Muscle layer of duodenum (tissue), 2 donors: ENCODE results near the gene KCNH8.

Experiments used
- H3K27ac ChIP-seq: one replicate; pipeline ENCODE4 v1.7.0; 2013; ENCODE audit warnings: mild to moderate bottlenecking, low read length
- H3K27me3 ChIP-seq: one replicate; pipeline ENCODE4 v1.7.0; 2013; ENCODE audit warnings: low read depth, mild to moderate bottlenecking, control low read depth, low read length
- H3K36me3 ChIP-seq, 2 donors: one replicate each; pipeline ENCODE4 v1.7.0; 2013; ENCODE audit warnings: low read length in 2 of 2, control low read depth in 1 of 2, mild to moderate bottlenecking in 1 of 2; ENCODE audit not compliant: insufficient read depth in 2 of 2, control insufficient read depth in 1 of 2
- H3K4me1 ChIP-seq, 2 donors: one replicate each; pipeline ENCODE4 v1.7.0; 2013; ENCODE audit warnings: low read length in 2 of 2, mild to moderate bottlenecking in 2 of 2, control low read depth in 1 of 2, moderate library complexity in 1 of 2; ENCODE audit not compliant: insufficient read depth in 2 of 2, control insufficient read depth in 1 of 2
- H3K4me3 ChIP-seq, 2 donors: one replicate each; pipeline ENCODE4 v1.7.0; 2013; ENCODE audit warnings: low read length in 2 of 2, low read depth in 1 of 2, mild to moderate bottlenecking in 1 of 2
- H3K9me3 ChIP-seq, 2 donors: one replicate each; pipeline ENCODE4 v1.7.0; 2013; ENCODE audit warnings: low read length in 2 of 2, control low read depth in 1 of 2, mild to moderate bottlenecking in 1 of 2; ENCODE audit not compliant: control insufficient read depth in 1 of 2
- donor health status: healthy.

The KCNH8 gene

GRCh38 chr3:19139863-19140262 lies 8.4 kb upstream of the KCNH8 start:
- H3K36me3 ChIP-seq = no peaks in the 10 kb centered on the region
- H3K4me3 ChIP-seq = no peak overlapping the region
- no peaks in the 10 kb centered on the region for H3K27me3 ChIP-seq
- H3K27ac ChIP-seq = no peak overlapping the region
- peaks cover 0 to 1% of the 10 kb centered on the region in 2 donors for H3K9me3 ChIP-seq
- no peaks in the 10 kb centered on the region for H3K4me1 ChIP-seq

GRCh38 chr3:19146685-19147650 lies 1.3 kb upstream of the KCNH8 start:
- H3K9me3 ChIP-seq = peaks cover 0 to 4% of the 10 kb centered on the region in 2 donors
- no peaks in the 10 kb centered on the region for H3K36me3 ChIP-seq
- H3K27ac ChIP-seq = peak overlapping the region; percentile 5
- peaks cover 0 to 17% of the 10 kb centered on the region in 2 donors for H3K4me1 ChIP-seq
- no peaks in the 10 kb centered on the region for H3K27me3 ChIP-seq
- H3K4me3 ChIP-seq = peak overlapping the region; percentile 76 to 78

GRCh38 chr3:19148768-19149091 lies 420 bp downstream of the KCNH8 start:
- H3K4me3 ChIP-seq = peak overlapping the region; percentile 52 to 78
- no peaks in the 10 kb centered on the region for H3K27me3 ChIP-seq
- peaks cover 0 to 17% of the 10 kb centered on the region in 2 donors for H3K4me1 ChIP-seq
- no peaks in the 10 kb centered on the region for H3K36me3 ChIP-seq
- no peak overlapping the region for H3K27ac ChIP-seq
- H3K9me3 ChIP-seq = peaks cover 0 to 4% of the 10 kb centered on the region in 2 donors

GRCh38 chr3:19149368-19149767 lies 1.1 kb downstream of the KCNH8 start:
- Histone ChIP-seq H3K27me3 (no peaks in the 10 kb centered on the region), H3K9me3 (peaks cover 0 to 4% of the 10 kb centered on the region in 2 donors), H3K27ac (no peak overlapping the region), H3K4me1 (peaks cover 0 to 17% of the 10 kb centered on the region in 2 donors), H3K36me3 (no peaks in the 10 kb centered on the region), H3K4me3 (peak overlapping the region in 1 of 2 donors; percentile 52)

GRCh38 chr3:19151171-19151570 lies 2.9 kb downstream of the KCNH8 start:
- Histone ChIP-seq H3K4me3 (no peak overlapping the region), H3K9me3 (no peaks in the 10 kb centered on the region), H3K27ac (no peak overlapping the region), H3K4me1 (peaks cover 0 to 17% of the 10 kb centered on the region in 2 donors), H3K27me3 (no peaks in the 10 kb centered on the region), H3K36me3 (no peaks in the 10 kb centered on the region)

GRCh38 chr3:19154693-19155250 lies 6.5 kb downstream of the KCNH8 start:
- no peaks in the 10 kb centered on the region for H3K27me3 ChIP-seq
- H3K4me1 ChIP-seq = no peaks in the 10 kb centered on the region
- no peaks in the 10 kb centered on the region for H3K36me3 ChIP-seq
- no peaks in the 10 kb centered on the region for H3K9me3 ChIP-seq
- no peak overlapping the region for H3K27ac ChIP-seq
- H3K4me3 ChIP-seq = no peak overlapping the region

GRCh38 chr3:19155375-19155774 lies 7.1 kb downstream of the KCNH8 start:
- Histone ChIP-seq H3K4me3 (no peak overlapping the region), H3K36me3 (no peaks in the 10 kb centered on the region), H3K27me3 (no peaks in the 10 kb centered on the region), H3K27ac (no peak overlapping the region), H3K9me3 (no peaks in the 10 kb centered on the region), H3K4me1 (no peaks in the 10 kb centered on the region)

GRCh38 chr3:19159966-19160635 lies 11.8 kb downstream of the KCNH8 start:
- Histone ChIP-seq H3K27ac (no peak overlapping the region), H3K9me3 (no peaks in the 10 kb centered on the region), H3K36me3 (no peaks in the 10 kb centered on the region)

GRCh38 chr3:19165654-19166053 lies 17.3 kb downstream of the KCNH8 start:
- H3K27ac ChIP-seq = no peak overlapping the region
- H3K4me3 ChIP-seq = no peak overlapping the region
- no peaks in the 10 kb centered on the region for H3K27me3 ChIP-seq
- no peaks in the 10 kb centered on the region for H3K36me3 ChIP-seq
- H3K9me3 ChIP-seq = no peaks in the 10 kb centered on the region
- H3K4me1 ChIP-seq = no peaks in the 10 kb centered on the region

More at GRCh38 chr3:19159966-19160635, 11.8 kb downstream of the KCNH8 start:
- Histone ChIP-seq H3K27me3 (no peaks in the 10 kb centered on the region), H3K4me1 (no peaks in the 10 kb centered on the region), H3K4me3 (no peak overlapping the region)

- Histone ChIP-seq H3K27ac (no peak overlapping the region), H3K9me3 (no peaks in the 10 kb centered on the region), H3K36me3 (no peaks in the 10 kb centered on the region), H3K4me1 (no peaks in the 10 kb centered on the region), H3K27me3 (no peaks in the 10 kb centered on the region), H3K4me3 (no peak overlapping the region)
Observed at GRCh38 chr3:19171794-19172193, 23.5 kb downstream of the KCNH8 start.

GRCh38 chr3:19173945-19174344 lies 25.6 kb downstream of the KCNH8 start:
- Histone ChIP-seq H3K4me1 (no peaks in the 10 kb centered on the region), H3K27ac (no peak overlapping the region), H3K9me3 (no peaks in the 10 kb centered on the region), H3K36me3 (no peaks in the 10 kb centered on the region), H3K27me3 (no peaks in the 10 kb centered on the region), H3K4me3 (no peak overlapping the region)
